ENCODE measurements around the gene ANKDD1A.

GRCh38 chr15:64930778-64931371 is 19.2 kb downstream of the ANKDD1A start:
- TF ChIP-seq POLR2A (IDR thresholded peaks at IDR 0.05; ENCODE audit: low read depth, low read length) (no peak), POLR2AphosphoS5 (IDR thresholded peaks at IDR 0.05; ENCODE audit: low read depth, low read length) (no peak), TAF1 (IDR thresholded peaks at IDR 0.05; ENCODE audit: borderline replicate concordance, low read depth, low read length) (no peak)
